GM18868 (cell line): Measurements from ENCODE around the gene FHL3.
A peak's percentile ranks its signal among the peaks of the same experiment; 100 is the strongest.

ENCODE experiments used
- ATAC-seq: cut with Tn5 transposase; IDR thresholded peaks from one replicate; pipeline ENCODE4 v1.9.1; 2021; ENCODE audit warnings: mild to moderate bottlenecking, moderate library complexity; ENCODE audit not compliant: unreplicated experiment

Gene FHL3, protein sequence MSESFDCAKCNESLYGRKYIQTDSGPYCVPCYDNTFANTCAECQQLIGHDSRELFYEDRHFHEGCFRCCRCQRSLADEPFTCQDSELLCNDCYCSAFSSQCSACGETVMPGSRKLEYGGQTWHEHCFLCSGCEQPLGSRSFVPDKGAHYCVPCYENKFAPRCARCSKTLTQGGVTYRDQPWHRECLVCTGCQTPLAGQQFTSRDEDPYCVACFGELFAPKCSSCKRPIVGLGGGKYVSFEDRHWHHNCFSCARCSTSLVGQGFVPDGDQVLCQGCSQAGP

DNA sequence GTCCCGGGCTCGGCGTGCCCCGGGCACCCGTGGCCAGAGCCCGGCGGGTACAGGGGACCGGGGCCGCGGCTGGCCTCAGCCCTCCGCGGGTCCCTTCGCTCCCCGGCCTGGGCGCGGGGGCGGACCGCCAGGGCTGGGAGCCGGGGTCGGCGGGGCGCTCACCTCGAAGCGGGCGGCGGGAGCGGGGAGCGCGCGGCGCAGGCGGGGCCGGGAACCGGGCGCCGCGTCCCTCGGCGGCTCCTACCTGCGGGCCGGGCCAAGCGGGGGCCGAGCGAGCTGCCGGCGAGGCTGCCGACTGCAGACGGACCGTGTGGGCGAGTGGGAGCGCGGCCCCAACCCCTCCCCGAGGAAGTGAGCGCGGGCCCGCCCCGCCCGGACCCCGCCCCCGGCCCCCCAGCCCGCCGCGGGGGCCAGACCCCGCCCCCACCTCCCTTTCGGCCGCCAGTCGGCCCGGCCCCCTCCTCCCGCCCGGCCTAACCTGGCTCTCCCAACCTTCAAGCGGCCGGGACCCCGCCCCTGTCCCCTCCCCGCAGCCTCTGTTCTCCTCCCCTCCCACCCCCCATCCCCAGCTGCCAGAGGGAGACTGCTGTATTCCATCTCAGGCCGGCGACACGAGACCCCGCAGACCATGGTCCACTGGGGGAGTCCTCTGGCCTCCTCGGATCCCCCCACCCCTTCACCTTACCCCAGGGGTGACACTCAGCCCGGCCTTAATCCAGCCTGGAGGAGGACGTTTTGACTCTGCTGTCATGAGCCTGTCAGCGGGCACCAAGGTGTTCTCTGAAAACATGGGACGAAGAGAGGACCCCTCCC, at the start of gene FHL3:
FHL3 (minus strand) TSS at position 320 of the 813 bp plus-strand sequence. CDS start 6,102 bp downstream, outside the sequence.
- ATAC-seq: no peak

DNA sequence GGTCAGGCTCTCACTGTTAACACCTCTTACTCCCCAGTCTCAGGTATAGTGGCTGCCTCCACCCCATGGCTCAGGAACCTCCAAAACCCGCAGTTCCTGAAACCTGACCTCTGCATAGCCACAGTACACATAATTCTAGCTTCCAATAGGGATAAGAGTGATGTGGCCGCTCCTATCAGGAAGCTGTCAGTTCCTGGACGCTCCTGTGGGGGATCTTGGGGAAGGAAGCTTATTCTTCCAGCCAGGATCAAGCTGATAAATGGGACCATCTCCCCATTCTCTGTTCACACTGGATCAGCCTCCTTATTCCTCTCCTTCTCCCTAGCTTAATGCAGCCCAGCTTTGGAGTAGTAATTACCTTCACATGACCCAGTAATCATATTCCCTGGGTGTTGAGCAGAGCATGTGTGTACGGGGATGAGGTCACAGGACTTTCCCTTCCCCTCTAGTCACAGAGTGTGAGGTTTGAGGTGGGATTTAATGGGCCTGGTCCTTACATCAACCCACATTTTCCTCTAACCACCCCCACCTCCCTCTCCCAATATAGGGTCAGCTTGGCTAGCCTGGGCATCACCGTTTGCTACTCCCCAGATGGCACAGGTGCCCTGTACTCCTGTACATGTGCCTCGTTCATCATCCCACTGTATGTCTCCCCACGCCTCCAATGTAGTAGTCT, 48.2 kb upstream of the FHL3 start:
- no peak for ATAC-seq

DNA sequence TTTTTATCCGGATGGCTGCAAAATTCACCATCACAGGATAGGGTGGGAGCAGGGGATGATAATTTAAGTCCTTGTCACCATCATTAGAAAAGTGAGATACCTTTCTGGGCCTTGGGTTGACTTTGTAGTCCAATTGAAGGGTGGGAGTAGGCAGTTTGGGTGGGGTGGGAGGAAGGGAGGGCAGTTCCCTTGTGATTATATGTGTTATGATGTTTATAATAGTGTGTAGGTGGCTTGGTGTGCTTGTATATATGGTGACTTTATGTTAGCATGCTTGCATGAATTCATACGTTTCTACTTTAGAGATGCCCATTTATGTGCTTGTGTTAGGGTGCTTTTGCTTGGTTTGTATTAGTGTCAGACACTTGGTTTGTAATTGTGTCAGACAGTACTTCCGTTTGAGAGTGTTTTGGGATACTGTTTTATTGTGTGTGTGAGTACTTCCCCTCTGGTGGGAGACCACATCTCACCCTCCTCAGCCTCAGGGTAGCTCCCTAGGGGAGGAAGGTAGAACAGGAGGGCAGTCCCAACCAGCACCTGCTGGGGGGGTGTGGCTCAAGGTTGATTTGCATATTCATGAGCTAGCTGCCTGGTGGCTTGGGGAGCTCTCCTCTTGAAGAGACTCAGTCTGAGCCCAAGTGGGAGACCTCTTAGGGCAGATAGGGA, 47.6 kb upstream of the FHL3 start:
- peak; percentile 66 for ATAC-seq

DNA sequence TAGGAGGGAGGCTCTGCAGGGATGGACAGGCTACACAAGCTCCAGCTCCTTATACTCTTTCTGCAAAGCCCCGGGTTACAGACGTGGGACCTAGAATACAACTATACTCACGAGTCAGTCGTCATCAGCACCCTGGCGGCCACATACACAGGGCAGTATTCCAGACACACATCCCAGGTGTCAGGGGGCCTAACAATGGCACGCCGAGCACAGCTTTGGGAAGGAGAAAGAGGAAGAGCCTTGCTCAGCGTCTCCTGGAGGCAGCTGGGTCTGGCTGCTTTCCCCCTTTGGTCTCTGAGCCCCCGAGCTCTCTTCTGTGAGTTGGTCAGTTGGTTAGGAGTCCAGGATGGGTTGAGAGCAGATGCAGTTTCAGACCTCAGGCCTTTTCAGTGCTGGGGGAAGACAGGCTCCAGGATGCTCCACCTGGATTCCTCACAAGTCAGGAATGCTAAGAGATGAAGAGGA, 45.8 kb upstream of the FHL3 start:
- ATAC-seq: no peak

DNA sequence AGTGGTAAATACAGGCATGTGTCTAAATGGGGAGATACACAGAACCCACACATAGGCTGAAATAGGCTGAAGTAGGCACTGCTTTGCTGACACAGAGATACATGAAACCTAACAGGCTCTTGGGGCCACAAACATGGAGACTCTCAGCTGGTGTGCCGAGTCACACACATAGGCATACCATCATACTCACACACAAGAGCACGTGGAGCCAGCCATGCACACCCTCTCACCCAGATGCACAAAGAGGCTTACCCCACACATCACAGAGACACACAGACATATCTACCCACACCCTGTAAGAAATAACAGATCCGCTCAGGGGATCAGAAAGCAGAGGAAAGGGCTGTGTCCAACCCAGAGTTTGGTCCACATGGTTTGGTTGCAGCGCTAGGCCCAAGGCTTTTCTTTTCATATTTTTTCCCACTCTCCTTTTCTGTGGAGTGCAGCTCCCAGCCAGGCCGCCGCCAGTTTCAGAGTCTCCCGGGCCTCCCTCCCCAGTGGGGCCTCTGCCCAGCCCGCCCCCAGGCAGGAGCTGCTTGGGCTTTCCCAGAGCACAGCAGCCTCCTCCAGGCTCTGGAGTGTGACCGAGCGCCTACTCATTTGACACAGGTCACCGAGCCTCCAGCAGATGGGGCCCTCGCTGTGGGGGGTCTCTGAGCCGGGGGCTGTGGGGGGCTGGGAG, 45.2 kb upstream of the FHL3 start:
- ATAC-seq: no peak

DNA sequence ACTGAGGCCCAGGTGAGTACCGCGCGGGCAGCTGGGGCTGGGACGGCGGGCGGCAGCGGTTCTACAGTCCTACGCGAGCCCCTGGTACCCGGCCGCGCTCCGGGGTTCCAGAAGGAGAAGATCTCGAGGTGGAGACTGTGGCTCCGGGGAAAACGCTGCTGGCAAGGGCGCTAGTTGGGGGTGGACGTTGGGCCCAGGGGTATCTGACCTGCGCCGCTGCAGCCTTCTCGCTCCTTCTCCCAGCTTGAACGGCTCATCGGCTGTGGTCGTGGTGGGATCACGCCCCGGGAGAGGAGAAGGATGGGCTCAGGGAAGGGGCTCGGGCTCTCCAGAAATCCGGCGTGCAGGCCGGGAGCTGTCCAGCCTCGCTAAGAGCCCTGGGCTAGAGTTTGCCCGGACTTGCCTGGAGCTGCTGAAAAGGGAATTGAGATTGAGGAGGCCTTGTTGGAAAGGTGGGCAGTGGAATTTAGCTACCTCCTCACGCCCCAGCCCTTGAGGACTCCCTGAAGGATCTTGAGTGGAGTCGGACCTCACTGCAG, 42.4 kb upstream of the FHL3 start:
- no peak for ATAC-seq

DNA sequence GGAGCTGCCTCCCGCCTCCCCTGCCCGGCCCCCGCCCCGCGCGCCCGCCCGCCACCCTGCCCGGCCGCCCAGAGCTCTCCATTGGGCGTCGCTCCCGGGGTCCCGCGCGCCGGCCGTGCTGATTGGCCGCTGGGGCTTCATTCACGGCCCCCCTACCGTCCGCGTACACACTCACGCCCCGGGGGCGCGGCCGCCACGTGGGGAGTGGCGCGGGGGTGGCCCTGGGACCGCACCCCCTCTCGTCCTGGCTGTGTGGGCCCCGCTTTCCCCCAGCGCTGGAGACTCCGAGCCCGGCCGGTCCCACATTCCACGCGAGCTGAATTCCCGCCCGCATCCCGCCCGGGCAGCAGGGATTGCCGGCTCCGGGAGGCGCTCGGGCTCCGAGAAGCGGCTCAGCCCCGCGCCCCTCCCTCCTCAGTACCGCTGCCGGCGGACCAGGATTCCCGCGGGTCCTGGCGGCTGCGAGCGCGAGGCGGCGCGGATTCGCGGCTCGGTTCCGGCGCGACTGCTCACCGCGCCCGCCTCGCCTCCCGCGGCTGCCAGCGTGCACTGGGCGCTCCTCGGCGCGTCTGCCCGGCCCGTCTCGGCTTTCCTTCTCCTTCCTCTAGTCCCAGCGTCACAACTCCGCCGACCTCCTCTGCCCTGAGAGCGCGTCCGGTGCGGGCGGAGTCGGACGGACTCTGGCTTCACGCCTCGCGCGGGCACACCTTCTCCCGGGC, 41.7 kb upstream of the FHL3 start:
- peak; percentile 61 for ATAC-seq

DNA sequence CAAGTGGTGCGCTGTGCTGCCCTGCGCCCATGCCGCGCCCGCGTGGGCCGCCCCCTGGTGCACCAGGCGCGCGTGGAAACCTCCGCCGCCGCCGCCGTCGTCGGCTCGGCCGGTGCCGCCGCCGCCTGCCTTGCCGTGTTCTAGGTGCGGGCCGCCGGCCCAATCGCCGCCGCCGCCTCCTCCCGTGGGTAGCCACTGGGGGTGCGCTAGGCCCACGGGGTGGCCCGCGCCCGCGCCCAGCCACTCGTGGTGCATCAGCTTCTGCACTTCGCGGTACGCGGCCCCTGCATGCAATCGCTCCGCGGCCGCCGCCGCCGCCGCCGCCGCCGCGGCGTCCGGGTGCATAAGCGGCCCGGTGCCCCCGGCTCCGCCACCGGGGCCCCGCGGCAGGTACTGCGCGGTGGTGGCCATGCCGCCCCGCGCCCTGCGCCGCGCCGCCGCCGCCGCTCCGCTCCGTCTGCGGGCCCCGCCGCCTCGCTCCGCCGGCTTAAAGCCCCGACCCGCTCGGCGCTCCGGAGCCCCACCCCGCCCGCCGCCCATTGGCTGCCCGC, 41.1 kb upstream of the FHL3 start, which contains the start of gene POU3F1:
POU3F1 (minus strand) TSS at position 461 of the 551 bp plus-strand sequence; CDS start at position 411, 50 bp downstream.
- ATAC-seq: peak; percentile 7

DNA sequence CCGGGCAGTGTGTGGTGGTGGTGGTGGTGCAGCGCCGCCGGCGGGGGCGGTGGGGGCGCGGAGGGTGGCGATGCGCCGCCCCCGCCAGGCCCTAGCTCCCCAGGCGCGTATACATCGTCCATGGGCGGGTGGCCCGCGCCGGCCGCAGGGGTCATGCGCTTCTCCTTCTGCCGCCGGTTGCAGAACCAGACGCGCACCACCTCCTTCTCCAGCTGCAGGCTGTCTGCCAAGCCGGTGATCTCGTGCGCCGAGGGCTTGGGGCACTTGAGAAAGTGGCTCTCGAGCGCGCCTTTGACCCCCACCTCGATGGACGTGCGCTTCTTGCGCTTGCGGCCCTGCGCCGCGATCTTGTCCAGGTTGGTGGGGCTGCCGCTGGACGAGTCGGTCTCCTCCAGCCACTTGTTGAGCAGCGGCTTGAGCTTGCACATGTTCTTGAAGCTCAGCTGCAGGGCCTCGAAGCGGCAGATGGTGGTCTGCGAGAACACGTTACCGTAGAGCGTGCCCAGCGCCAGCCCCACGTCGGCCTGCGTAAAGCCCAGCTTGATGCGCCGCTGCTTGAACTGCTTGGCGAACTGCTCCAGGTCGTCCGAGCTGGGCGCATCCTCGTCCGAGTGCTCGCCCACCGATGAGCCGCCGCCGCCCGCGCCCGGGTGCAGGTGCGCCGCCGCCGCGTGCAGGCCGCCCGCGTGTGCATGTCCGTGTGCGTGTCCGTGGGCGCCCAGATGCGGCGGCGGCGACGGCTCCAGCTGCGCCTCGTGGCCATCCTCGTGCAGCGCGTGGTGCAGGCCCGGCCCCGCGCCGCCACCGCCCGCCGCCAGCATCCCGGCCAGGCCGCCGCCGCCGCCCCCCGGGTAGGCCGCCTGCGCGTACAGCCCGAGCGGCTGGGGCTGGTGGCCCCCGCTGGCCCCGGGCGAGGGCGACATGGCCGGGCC, 40.4 kb upstream of the FHL3 start:
- ATAC-seq: no peak

DNA sequence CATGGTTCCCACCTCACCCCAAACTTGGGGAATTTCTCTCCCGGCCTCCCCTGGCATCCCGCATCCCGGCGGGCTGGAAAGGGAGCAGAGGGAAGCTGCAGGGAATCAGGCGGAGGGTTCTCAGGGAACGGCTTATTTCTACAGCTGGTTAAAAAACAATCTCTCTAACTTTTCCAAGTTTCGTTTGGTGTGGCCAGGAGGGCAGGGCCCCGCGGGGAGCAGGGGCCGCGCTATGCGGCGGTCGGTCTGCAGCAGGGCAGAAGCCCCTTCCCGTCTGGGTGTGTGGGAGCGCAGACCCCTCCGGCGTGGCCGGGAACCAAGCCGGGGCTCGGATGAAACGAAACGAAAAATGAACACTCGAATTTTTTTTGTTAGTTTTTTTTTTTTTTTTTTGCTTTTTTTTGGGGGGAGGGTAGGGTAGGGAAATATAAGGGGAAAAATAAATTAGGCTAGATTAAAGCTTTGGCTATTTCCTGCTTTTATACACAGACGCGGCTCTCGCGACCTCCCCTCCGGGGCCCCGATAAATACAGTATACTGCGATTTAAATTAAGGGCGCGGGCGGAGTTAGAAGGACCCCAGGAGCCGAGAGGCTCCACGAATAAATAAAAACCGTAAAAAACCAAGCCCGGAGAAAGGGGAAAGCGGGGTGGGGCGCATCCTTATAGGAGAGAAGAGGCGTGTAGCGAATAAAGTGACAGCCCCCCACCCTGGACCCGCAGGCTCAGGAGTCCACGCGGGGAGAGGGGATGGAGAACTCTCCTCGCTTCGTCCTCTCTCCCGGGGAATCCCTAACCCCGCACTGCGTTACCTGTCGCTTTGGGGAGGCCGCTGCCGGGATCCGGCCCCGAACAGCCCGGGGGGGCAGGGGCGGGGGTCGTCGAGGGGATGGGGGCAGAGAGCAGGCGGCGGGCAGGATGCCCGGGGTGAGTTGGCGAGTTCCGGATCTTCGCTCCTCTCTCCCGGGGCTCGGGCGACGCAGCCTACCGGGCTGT, 39.2 kb upstream of the FHL3 start:
- no peak for ATAC-seq

DNA sequence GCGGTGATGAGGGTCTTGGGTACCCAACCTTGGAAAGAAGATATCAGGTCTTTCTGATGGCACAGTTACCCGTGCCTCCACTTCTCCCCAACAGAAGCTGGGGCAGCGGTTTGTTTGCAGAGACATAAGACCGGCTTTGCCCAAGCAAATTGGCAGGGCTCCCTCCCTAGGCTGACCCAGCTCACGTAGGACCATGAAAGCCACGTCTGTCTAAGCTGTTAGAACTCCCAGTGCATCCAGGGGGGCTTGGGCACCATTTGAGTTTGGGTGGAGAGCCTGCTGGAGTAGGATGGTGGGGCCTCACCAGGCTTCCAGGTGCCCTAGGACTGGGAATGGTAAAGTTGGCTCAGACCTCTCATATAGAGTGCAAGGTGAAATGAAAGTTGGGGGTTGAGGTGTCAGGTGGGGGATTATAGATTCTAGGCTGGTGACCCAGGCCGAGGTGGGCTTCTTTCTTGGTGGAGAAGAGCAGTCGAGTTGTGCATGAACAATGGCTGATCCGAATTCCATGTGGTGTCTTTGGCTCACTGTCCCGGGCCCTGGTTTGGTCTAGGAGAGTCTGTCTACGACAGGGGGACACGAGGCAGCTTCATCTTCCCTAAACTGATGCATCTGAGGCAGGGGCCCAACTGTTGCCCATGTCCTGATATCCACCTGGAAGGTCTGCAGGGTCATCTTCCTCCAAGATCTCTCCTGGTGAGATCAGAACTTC, 37.9 kb upstream of the FHL3 start:
- ATAC-seq: no peak

DNA sequence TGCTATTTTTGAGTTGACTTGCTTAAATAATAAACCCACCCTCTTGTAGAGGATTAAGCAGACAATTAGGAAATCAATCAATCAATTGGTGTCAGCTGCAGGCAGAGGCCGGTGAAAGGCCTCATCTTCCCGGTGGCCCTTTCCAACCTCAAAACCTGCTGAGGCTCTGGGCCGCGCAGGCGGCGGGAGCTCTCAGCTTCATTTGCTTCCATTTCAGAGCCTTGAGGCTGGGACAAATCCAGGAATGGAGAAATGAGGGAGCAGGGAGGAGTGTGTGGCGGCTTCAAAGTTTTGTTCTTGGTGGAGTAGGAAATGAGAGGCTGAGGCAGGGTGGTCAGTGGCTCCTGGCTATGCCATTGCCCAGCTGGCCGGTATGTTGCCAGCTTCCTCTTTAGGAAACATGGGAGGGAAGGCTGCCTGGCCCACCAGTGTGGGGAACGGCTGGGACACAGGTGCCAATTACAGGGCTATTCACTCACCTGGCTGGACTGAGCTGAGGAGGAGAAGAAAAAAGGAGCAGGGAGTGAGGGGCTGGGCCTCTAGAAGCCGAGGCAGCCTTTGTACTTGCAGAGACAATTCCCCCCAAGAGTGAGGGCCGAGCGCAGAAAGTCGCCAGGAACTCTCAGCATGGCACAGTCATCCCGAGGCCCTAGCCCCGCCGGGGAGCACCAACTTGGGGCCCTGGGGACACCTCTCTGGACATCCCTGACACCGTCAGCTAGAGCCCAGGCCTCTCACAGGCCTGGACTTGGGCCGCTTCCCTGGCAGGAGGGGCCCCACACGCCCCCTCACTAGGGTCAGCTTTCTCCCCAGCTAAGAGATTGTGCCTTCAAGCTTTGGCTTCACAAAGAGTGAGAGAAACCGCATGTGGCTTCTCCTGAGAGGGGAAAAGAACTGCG, 36.9 kb upstream of the FHL3 start:
- no peak for ATAC-seq

DNA sequence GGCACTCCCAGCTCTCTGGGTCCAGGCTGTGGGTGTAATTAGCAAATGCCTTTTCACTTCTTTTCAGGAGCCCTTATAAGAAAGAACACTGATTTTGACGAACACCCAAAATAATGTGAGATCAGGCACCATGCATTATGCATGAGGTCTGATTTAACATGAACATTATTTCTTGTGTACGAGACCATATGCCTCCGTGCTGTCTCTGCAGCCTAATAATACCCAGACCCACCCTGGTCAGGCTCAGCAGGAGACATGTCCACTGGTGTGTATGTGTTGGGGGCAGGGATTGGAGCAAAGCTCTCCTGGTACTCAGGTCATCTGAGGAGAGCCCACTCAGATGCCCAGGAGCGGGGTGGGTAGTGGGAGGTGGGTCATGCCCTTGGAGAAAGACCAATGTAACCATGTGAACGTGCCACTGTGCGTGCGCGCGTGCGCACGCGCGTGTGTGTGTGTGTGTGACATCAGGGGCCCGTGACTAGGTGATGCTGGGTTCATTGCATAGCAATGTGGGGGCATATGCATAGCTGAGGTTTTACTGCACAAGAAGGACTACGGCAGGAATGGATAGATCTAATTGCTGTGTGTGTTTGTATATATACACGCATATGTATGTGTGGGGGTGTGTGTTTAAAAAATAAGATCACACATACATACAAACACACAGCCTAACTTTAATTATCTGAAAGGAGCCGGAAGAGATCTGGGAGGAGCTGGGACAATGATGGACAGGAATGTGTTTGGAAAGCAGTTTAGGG, 34.2 kb upstream of the FHL3 start:
- ATAC-seq: no peak

DNA sequence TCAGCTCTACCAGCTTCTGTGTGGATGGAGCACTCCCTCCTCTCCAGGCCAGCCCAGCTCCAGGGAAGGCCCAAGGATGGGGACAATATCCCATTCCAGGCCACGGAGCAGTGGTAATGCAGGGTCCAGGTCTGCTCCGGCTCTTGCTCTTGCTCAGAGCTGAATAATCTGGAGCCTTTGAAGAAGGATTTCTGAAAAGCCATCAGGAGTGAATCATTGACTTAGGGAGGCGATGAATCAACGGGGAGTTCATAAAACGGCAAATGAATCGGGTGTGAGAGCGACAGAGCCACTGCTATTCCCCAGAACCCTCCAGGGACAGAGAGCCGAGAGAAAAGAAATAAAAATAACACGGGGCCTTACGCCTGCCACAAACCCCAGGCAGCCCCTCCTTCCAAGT, 33.5 kb upstream of the FHL3 start:
- ATAC-seq: no peak
